Stimulated activated CD4-positive, alpha-beta T cell treated with anti-CD3 and anti-CD28 coated beads, Interleukin-4, amount 100 ng/mL, for 4 hours (primary cell): Measurements from ENCODE around the gene TMEM107.
A peak's percentile ranks its signal among the peaks of the same experiment; 100 is the strongest.

Experiments
- DNase-seq, 2 experiments: peaks; one replicate each; pipeline ENCODE4 v3.0.0-alpha.2; 2020

TMEM107 gene

DNA sequence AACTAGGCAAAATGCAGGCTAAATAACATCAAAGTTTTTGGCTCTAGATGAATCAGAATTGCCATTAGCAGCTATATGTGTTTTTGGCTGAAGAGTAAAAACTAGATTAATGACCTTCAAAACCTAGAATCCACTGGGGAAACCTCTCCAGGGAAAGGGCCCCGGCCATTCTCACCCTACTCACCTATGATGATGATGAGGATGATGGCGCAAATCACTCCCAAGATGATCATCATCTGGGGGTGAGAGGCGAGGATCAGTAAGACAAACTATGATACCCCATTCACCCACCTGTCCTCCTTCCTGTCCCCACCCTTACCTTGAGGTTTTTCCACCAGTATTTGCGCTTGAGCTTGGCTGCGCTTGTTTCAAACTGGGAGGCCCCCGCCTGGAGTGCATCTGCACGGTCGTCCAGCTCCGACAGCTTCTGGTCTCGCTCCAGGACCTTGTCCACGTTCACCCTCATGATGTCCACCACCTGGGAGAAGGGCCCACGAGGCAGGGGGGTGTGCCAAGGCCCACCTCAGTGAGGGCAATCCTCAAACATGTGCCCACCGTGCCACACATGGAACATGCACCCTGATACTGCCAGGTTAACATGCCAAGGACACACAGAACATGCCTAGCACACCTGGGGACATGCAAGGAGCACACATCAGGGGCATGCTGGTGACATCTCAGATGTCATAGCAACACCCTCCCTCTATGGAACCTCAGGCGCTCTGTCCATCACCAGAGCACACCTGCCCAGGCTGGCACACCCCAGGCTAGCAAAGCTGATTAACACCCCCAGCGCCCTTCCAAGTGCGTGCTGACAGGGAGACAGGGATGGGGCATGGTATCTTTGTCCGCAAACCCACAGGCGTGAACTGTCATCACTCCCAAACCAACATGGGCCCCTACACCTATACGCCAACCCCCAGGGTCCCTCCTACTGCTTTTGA is 14.6 kb downstream of the TMEM107 start:
- no peak for DNase-seq

GRCh38 chr17:8160741-8161221 is 15.4 kb downstream of the TMEM107 start:
- no peak for DNase-seq

- no peak for DNase-seq
Observed at GRCh38 chr17:8160224-8160577, 16.0 kb downstream of the TMEM107 start.

GRCh38 chr17:8159459-8160223 is 16.5 kb downstream of the TMEM107 start:
- no peak for DNase-seq

DNA sequence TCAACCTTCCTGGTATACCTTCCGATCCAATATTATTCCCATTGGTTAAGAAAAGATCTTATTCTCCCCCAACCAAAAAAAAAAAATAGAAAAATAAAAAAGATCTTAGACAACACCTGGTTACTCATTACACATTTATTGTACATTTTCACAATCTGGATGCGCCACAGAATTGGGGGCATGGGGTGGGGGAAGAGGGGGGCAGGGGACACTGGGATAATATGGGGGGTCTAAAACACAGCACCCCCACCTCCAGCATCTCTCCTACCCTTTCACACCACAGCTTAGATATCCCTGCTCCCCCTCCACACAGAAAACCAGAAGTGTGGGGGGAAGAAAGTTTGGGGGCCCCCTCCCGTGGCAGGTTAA is 17.2 kb downstream of the TMEM107 start:
- DNase-seq, result no peak

GRCh38 chr17:8158267-8159031 is 17.7 kb downstream of the TMEM107 start:
- DNase-seq, result peak; percentile 77 to 78

- peak; percentile 99 to 100 for DNase-seq
Observed at GRCh38 chr17:8156246-8156992, 19.8 kb downstream of the TMEM107 start.

DNA sequence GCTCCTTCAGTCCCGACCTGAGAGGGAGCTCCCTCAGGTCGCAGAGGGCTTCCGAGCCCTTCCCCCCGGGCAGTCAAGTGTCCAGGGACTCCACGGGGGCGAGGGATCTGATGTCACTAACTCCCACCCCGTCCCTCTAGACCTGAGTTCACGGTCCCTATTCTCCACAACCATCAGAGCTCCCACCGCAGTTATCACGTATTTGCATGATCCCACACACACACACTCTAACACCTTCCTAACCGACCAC is 20.3 kb downstream of the TMEM107 start:
- DNase-seq, result no peak

GRCh38 chr17:8155231-8155995 is 20.8 kb downstream of the TMEM107 start:
- DNase-seq, result no peak

GRCh38 chr17:8154608-8155155 is 21.5 kb downstream of the TMEM107 start:
- DNase-seq, result no peak

GRCh38 chr17:8153957-8154607 is 22.1 kb downstream of the TMEM107 start:
- peak; percentile 81 to 84 for DNase-seq

DNA sequence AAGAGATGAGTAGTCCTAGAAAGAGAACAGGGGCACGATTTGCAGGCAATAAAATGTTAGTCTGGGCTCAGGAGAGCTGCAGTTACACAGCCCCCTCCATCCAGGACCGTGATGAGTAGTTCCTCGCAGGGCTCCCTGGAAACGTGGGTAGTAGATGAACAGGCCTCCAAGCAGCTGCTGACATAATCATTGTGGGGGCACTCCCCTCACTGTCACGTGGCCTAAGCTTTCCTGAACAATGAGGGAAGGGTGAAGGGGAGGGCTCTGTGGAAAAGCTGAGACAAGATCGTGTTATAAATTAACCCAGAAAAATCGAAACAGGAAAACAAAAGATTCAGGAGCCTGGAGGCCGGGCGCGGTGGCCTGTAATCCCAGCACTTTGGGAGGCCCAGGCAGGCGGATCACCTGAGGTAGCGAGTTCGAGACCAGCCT is 22.6 kb downstream of the TMEM107 start:
- DNase-seq, result peak; percentile 50 to 82

DNA sequence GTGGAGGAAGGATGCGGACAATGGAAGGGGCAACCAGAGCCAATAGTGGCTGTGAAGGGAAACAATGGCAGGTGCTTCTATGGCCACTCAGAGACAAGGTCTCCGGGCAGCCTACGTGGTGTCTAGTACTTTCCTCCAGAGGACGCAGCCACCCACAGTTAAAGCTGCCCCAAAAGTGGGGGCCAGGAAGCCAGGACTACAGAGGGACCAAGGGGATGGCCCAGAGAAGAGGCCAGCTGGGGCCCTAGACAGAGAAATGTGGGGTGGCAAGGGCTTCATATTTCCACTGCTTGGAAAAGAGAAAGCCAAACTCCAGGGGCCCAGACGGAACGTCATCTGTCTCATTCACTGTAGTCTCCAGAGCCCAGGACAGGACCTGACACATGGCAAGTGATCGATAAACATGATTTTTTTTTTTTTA is 23.1 kb downstream of the TMEM107 start:
- DNase-seq, result no peak

DNA sequence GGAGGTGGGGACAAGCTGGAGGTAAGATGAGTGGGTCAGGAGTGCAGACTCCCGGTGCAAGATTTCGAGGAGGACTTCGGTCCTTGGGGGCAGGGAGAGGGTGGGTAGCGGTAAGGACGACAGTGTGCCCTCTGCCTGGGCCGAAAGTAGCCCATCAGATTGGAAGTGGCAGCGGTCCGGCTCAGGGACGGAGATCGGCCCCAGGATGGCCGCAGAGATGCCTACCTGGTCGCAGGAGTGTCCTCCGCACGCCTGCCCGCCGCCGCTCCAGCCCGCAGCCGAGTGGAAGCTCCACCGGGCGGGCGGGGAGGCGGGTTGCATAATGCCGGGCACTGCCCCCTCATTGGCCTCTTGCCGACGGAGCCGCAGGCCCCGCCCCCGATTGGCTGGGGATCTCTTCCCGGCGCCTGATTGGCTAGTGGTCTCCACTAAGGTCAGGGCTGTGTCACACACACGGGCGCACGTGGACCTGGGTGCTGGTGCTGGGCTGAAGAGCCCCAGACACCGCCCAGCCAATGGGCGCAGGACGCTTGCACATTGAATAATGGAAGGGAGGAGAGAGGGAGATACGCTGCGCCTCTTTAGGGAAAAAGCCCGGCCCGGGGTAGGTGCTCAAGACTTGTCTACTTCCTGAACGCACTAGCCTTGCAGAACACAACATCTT is 23.9 kb downstream of the TMEM107 start, which contains the start of gene PER1:
Gene PER1 (minus strand): TSS at position 293 of the 664 bp plus-strand sequence. CDS start 1,698 bp downstream, outside the sequence.
- DNase-seq, result peak; percentile 87

DNA sequence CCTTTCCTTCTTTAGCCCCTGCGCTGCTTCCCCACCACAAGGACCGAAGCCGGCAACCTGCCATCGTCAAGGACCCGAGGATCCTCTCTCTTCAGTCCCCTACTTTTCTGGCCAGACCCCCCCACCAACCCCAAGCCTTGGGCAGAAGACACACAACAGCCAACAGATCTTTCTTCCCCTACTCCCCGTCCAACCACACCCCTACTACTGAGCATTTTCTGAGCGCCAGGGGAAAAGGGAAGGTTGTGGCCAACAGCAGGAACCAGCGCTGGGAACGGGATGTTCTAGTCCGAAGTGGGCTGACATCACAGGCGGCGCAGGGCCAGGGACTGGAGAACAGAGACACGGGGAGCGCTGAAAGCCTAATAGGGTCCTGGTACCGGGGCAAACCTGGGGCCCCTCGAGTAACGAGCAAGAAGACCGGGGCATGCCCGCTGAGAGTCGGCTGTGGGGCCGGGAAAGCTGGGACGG is 24.5 kb downstream of the TMEM107 start:
- peak in 1 of 2 experiments; percentile 13 for DNase-seq

DNA sequence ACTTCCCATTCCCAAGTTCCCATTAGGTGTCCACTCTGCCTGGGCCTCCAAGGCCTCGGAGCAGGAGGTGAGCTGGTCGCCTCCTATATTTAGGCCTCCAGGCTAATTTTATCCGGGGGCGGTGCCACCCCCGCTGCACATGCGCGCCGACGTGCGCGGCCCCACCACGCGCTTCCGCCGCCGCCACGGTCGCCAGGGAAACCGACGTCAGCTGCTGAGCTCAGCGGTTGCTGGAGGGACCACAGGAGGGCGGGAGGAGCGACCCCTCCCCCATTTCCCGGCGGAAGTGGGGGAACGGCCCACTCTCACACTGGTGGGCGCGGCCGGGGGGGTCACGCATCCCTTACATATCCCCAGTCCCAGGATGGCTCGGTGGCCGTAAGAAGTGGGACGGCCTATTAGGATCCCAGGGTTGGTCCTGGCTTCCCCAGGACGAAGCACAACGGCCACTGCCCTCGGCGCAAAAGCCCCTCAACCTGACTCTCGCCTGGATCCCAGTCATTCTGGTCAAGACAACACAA is 25.0 kb downstream of the TMEM107 start:
- peak; percentile 85 to 92 for DNase-seq

DNA sequence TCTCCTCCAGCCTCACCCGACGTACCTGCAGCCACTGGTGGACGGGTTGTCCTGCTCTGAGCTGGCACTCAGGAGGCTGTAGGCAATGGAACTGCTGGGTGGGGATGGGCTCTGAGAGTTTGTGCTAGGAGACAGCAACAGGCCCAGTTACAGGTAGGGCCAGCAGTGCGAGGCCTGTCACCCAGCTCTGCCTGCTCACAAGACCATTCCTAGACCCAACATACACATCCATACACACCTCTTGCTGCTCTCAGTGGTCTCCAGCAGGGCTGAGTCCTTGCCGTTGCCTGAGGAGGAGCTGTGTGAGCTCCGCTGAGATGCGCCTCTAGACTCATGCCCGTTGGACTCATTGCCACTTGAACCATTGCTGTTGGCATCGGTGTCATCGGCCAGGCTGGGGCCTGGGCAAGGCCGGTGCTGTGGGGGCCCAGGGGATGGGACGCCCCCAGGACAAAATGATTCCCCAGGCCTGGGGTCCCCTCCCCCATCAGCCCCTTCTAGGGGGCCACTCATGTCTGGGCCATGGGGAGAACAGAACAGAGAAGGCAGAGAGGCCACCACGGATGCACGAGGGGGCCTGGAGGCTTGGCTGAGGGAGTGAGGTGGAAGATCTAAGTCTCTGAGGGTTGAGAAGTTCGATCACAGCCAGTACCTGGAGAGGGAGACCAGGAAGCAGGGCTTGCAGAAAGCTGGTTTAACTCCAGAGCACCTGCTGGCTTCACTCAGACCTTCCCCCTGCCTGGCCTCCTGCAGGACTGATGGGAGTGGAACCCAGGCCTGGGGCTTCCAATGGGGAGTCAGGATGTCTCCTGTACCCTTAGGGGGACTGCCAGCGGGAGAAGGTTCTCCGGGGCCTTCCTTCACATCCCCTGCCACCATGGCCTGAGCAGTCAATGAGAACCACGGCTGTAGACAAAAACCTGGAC is 25.7 kb downstream of the TMEM107 start:
- no peak for DNase-seq

- no peak for DNase-seq
Observed at GRCh38 chr17:8149419-8150193, 26.6 kb downstream of the TMEM107 start.
